Endothelial cell of hepatic sinusoid (primary cell): ENCODE measurements around the gene THBS2.
"Not testable (repeated sequence)": the region's sequence is repeated elsewhere in the genome, so short reads cannot be mapped to it uniquely, and the experiment has no call there.

Experiments used
- in situ Hi-C: cut with HindIII; loops from 2 replicates; pipeline ENCODE4 v1.10.0; 2017; ENCODE audit warnings: low sequenced_read_pairs

Gene THBS2

GRCh38 chr6:169212897-169213813 is 40.5 kb downstream of the THBS2 start:
- in situ Hi-C loops = no loop called here

- in situ Hi-C loops = no loop called here
Measured at GRCh38 chr6:169212436-169212835, 41.2 kb downstream of the THBS2 start.

- in situ Hi-C loops = no loop called here
Measured at GRCh38 chr6:169211881-169212280, 41.8 kb downstream of the THBS2 start.

- in situ Hi-C loops = no loop called here
Measured at GRCh38 chr6:169210611-169211010, 43.0 kb downstream of the THBS2 start.

GRCh38 chr6:169208011-169208410 is 45.6 kb downstream of the THBS2 start:
- in situ Hi-C loops = no loop called here

GRCh38 chr6:169207482-169207881 is 46.2 kb downstream of the THBS2 start:
- in situ Hi-C loops = no loop called here

- in situ Hi-C loops = no loop called here
Measured at GRCh38 chr6:169205176-169206160, 48.2 kb downstream of the THBS2 start.

GRCh38 chr6:169204167-169204566 is 49.5 kb downstream of the THBS2 start:
- in situ Hi-C loops = no loop called here

- in situ Hi-C loops = no loop called here
Measured at GRCh38 chr6:169201985-169202384, 51.7 kb downstream of the THBS2 start.

- in situ Hi-C loops = no loop called here
Measured at GRCh38 chr6:169200893-169201514, 52.6 kb downstream of the THBS2 start.

- in situ Hi-C loops = no loop called here
Measured at GRCh38 chr6:169199625-169200335, 53.9 kb downstream of the THBS2 start.

- in situ Hi-C loops = no loop called here
Measured at GRCh38 chr6:169198885-169199284, 54.8 kb downstream of the THBS2 start.

- in situ Hi-C loops = not testable (repeated sequence)
Measured at GRCh38 chr6:169197929-169198328, 55.7 kb downstream of the THBS2 start.

GRCh38 chr6:169196279-169196678 is 57.4 kb downstream of the THBS2 start:
- in situ Hi-C loops = not testable (repeated sequence)

- in situ Hi-C loops = no loop called here
Measured at GRCh38 chr6:169194737-169195136, 58.9 kb downstream of the THBS2 start.

GRCh38 chr6:169190970-169191369 is 62.7 kb downstream of the THBS2 start:
- in situ Hi-C loops = no loop called here

GRCh38 chr6:169190144-169190584 is 63.5 kb downstream of the THBS2 start:
- in situ Hi-C loops = no loop called here

- in situ Hi-C loops = no loop called here
Measured at GRCh38 chr6:169189686-169190085, 64.0 kb downstream of the THBS2 start.

- in situ Hi-C loops = no loop called here
Measured at GRCh38 chr6:169189182-169189581, 64.5 kb downstream of the THBS2 start.

GRCh38 chr6:169188475-169188874 is 65.2 kb downstream of the THBS2 start:
- in situ Hi-C loops = no loop called here
